Measurements from ENCODE around the gene MASP2. TPM values are rescaled to one million over a fixed set of nuclear protein-coding genes. Genes with fewer than 3 reads are reported as not detected.

The MASP2 gene
- total and polyA plus RNA-seq, 9 of the 15 experiments (the other 6 are each of a cell fraction or from before 2014, with no cell fraction given) = 0.01 to 0.23 (median 0.06) TPM; not detected in 3

- TF ChIP-seq ARID4B (CRISPR knock-in tag; IDR thresholded peaks at IDR 0.05) = peak; percentile 76
- no peak for TF ChIP-seq KLF6 (CRISPR knock-in tag; IDR thresholded peaks at IDR 0.05; ENCODE audit: borderline replicate concordance)
- TF ChIP-seq ZNF444 (CRISPR knock-in tag; IDR thresholded peaks at IDR 0.05) = no peak
- no peak for TF ChIP-seq EHMT2 (IDR thresholded peaks at IDR 0.05)
- peak; percentile 57; the same call in 1 of the 2 replicates for TF ChIP-seq CHD2 (IDR thresholded peaks at IDR 0.05; ENCODE audit: low read depth, low read length)
- no peak for TF ChIP-seq KLF1 (tag; IDR thresholded peaks at IDR 0.05)
- TF ChIP-seq, protein P1, sequence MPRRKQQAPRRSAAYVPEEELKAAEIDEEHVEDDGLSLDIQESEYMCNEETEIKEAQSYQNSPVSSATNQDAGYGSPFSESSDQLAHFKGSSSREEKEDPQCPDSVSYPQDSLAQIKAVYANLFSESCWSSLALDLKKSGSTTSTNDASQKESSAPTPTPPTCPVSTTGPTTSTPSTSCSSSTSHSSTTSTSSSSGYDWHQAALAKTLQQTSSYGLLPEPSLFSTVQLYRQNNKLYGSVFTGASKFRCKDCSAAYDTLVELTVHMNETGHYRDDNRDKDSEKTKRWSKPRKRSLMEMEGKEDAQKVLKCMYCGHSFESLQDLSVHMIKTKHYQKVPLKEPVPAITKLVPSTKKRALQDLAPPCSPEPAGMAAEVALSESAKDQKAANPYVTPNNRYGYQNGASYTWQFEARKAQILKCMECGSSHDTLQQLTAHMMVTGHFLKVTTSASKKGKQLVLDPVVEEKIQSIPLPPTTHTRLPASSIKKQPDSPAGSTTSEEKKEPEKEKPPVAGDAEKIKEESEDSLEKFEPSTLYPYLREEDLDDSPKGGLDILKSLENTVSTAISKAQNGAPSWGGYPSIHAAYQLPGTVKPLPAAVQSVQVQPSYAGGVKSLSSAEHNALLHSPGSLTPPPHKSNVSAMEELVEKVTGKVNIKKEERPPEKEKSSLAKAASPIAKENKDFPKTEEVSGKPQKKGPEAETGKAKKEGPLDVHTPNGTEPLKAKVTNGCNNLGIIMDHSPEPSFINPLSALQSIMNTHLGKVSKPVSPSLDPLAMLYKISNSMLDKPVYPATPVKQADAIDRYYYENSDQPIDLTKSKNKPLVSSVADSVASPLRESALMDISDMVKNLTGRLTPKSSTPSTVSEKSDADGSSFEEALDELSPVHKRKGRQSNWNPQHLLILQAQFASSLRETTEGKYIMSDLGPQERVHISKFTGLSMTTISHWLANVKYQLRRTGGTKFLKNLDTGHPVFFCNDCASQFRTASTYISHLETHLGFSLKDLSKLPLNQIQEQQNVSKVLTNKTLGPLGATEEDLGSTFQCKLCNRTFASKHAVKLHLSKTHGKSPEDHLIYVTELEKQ (CRISPR knock-in tag; IDR thresholded peaks at IDR 0.05) = no peak
- TF ChIP-seq TAF7 (tag; IDR thresholded peaks at IDR 0.05) = peak; percentile 55
- no peak for TF ChIP-seq HLTF (IDR thresholded peaks at IDR 0.05)
- TF ChIP-seq HCFC1 (IDR thresholded peaks at IDR 0.05; ENCODE audit: low read depth, low read length) = peak; percentile 72
- TF ChIP-seq MNT (conservative IDR thresholded peaks at IDR 0.05) = peak; percentile 62 to 87
- TF ChIP-seq SRSF7 (optimal IDR thresholded peaks at IDR 0.05; ENCODE audit: low read depth, low read length) = no peak
- no peak for TF ChIP-seq ZNF76 (CRISPR knock-in tag; IDR thresholded peaks at IDR 0.05; ENCODE audit: borderline replicate concordance)
- no peak for TF ChIP-seq MED1 (CRISPR knock-in tag; IDR thresholded peaks at IDR 0.05; ENCODE audit: borderline replicate concordance)
- no peak for TF ChIP-seq ZNF165 (CRISPR knock-in tag; IDR thresholded peaks at IDR 0.05; ENCODE audit: borderline replicate concordance)
- TF ChIP-seq NCOA2 (IDR thresholded peaks at IDR 0.05; ENCODE audit: partially characterized antibody in 2 of 2) = no peak
- TF ChIP-seq ZFP30 (CRISPR knock-in tag; IDR thresholded peaks at IDR 0.05; ENCODE audit: borderline replicate concordance) = no peak
- TF ChIP-seq TAF9B (IDR thresholded peaks at IDR 0.05; ENCODE audit: partially characterized antibody) = no peak
- peak in 1 of 2 experiments; percentile 16; a peak in 1 of 4 replicates for TF ChIP-seq TRIM24 (IDR thresholded peaks at IDR 0.05)
- no peak for TF ChIP-seq ZNF316 (IDR thresholded peaks at IDR 0.05)
These were observed 13.2 kb upstream of the MASP2 start, which contains the start of gene SRM (continued) for GRCh38 chr1:11059968-11060830.
